Panc1 (cell line): ENCODE data around the gene MAGI3.

Experiments
- CTCF ChIP-seq: fragments of 450-650 bp; IDR thresholded peaks from 2 replicates; pipeline ENCODE4 v1.5.1; 2017; ENCODE audit warnings: mild to moderate bottlenecking
- POLR2AphosphoS5 ChIP-seq: IDR thresholded peaks from 2 replicates; pipeline ENCODE4 v1.6.1; 2012; ENCODE audit warnings: mild to moderate bottlenecking, low read depth, low read length, moderate library complexity
- REST ChIP-seq, 2 experiments: IDR thresholded peaks; 2 replicates each; pipeline ENCODE4 v1.6.1; 2011 to 2012; ENCODE audit warnings: low read depth in 2 of 2, control low read depth in 1 of 2, low read length in 1 of 2, mild to moderate bottlenecking in 1 of 2, moderate library complexity in 1 of 2; ENCODE audit not compliant: insufficient read depth in 1 of 2
- SIN3A ChIP-seq: IDR thresholded peaks from 2 replicates; pipeline ENCODE4 v1.6.1; 2012; ENCODE audit warnings: low read depth, mild to moderate bottlenecking, low read length, moderate library complexity, borderline replicate concordance; ENCODE audit not compliant: insufficient read depth
- TCF7L2 ChIP-seq: IDR thresholded peaks from 2 replicates; pipeline ENCODE4 v1.6.1; 2011; ENCODE audit warnings: mild to moderate bottlenecking, low read depth, low read length, inconsistent platforms

GRCh38 chr1:113394043-113394862 lies 3.9 kb downstream of the MAGI3 start:
- TF ChIP-seq POLR2AphosphoS5 = no peak
- no peak for TF ChIP-seq CTCF
- no peak for TF ChIP-seq REST (IDR thresholded peaks at IDR 0.05; ENCODE audit: insufficient read depth in 1 of 2, low read depth in 2 of 2, low read length in 1 of 2)
- TF ChIP-seq SIN3A = no peak
- no peak for TF ChIP-seq TCF7L2
